AG09319 (cell line): Measurements from ENCODE around the gene PROC.

Experiments
- DNase-seq: peaks from one replicate; pipeline ENCODE4 v3.0.0-alpha.2; 2010; ENCODE audit warnings: low read depth; ENCODE audit errors: extremely low read depth
- CTCF ChIP-seq: IDR thresholded peaks from 2 replicates; pipeline ENCODE4 v1.5.1; 2011; ENCODE audit warnings: low read depth, mild to moderate bottlenecking, inconsistent platforms, low read length, moderate library complexity

PROC gene

GRCh38 chr2:127387655-127388422 is 30.4 kb upstream of the PROC start, which contains the start of gene MAP3K2:
Gene MAP3K2, minus strand, starts transcription at chr2:127387975. Its CDS starts 44,846 bp downstream, at chr2:127343129.
- peak; percentile 80 for DNase-seq
- no peak for TF ChIP-seq CTCF

- DNase-seq = no peak
- no peak for TF ChIP-seq CTCF
These were observed 29.6 kb upstream of the PROC start for GRCh38 chr2:127388423-127389164.

GRCh38 chr2:127389778-127390435 is 28.3 kb upstream of the PROC start:
- no peak for DNase-seq
- TF ChIP-seq CTCF = no peak

GRCh38 chr2:127392133-127392827 is 25.9 kb upstream of the PROC start:
- TF ChIP-seq CTCF = no peak
- no peak for DNase-seq

- TF ChIP-seq CTCF = no peak
- no peak for DNase-seq
These were observed 25.2 kb upstream of the PROC start for GRCh38 chr2:127392828-127393578.

GRCh38 chr2:127394492-127394891 is 23.7 kb upstream of the PROC start:
- TF ChIP-seq CTCF = no peak
- no peak for DNase-seq
